ENCODE results near the gene POLR2L. TPM values are rescaled to one million over a fixed set of nuclear protein-coding genes. Genes with fewer than 3 reads are reported as not detected.

Gene POLR2L
- total RNA-seq, 2 donors from 2014 or later: 33.5 to 83.4 TPM

- no peak for TF ChIP-seq POLR2A (IDR thresholded peaks at IDR 0.05)
- TF ChIP-seq CTCF (IDR thresholded peaks at IDR 0.05): no peak
- Histone ChIP-seq H3K27me3 (no peaks in the 10 kb centered on the region), H3K4me1 (peaks cover 12% of the 10 kb centered on the region), H3K9me3 (no peaks in the 10 kb centered on the region), H3K4me3 (no peak overlapping the region), H3K36me3 (replicated peaks in 1 of 2; ENCODE audit: insufficient read depth in 1 of 2, low read depth in 2 of 2) (no peaks in the 10 kb centered on the region), H3K27ac (no peak overlapping the region)
- 78 to 85% methylated on average over 18 to 25 of the region's 27 CpGs for WGBS, 2 donors
- DNase-seq: no peak
- no peak for ATAC-seq
- intact Hi-C loops (cut with DNase I): loop anchor here (5.0 kb wide), 1 partner anchor 179 kb away; the partner anchor contains the start of gene MUC6
These were observed 15.9 kb upstream of the POLR2L start for GRCh38 chr11:858053-858761.

GRCh38 chr11:856397-856796 is 14.1 kb upstream of the POLR2L start:
- intact Hi-C loops (cut with DNase I): loop anchor here (5.0 kb wide), 1 partner anchor 181 kb away; the partner anchor contains the start of gene MUC6
- no peak for DNase-seq
- WGBS, 2 donors: 98 to 100% methylated on average over 3 to 7 of the region's 8 CpGs

GRCh38 chr11:855796-856195 is 13.5 kb upstream of the POLR2L start:
- WGBS, 2 donors: 95% methylated on average over 11 of the region's 12 CpGs; no CpG with 5 or more reads in 1 of the 2 donors
- Histone ChIP-seq H3K27me3 (no peaks in the 10 kb centered on the region), H3K4me3 (no peak overlapping the region), H3K4me1 (peaks cover 14% of the 10 kb centered on the region), H3K36me3 (replicated peaks in 1 of 2; ENCODE audit: insufficient read depth in 1 of 2, low read depth in 2 of 2) (no peaks in the 10 kb centered on the region), H3K27ac (no peak overlapping the region), H3K9me3 (no peaks in the 10 kb centered on the region)
- TF ChIP-seq CTCF (IDR thresholded peaks at IDR 0.05) (no peak), POLR2A (IDR thresholded peaks at IDR 0.05) (no peak)
- intact Hi-C loops (cut with DNase I): loop anchor here (5.0 kb wide), 1 partner anchor 182 kb away; the partner anchor contains the start of gene MUC6
- ATAC-seq (no peak), DNase-seq (no peak)

More at GRCh38 chr11:856397-856796, 14.1 kb upstream of the POLR2L start:
- Histone ChIP-seq H3K4me3 (no peak overlapping the region), H3K4me1 (peaks cover 12% of the 10 kb centered on the region), H3K36me3 (replicated peaks in 1 of 2; ENCODE audit: insufficient read depth in 1 of 2, low read depth in 2 of 2) (no peaks in the 10 kb centered on the region), H3K27me3 (no peaks in the 10 kb centered on the region), H3K9me3 (no peaks in the 10 kb centered on the region), H3K27ac (no peak overlapping the region)
- TF ChIP-seq CTCF (IDR thresholded peaks at IDR 0.05) (no peak), POLR2A (IDR thresholded peaks at IDR 0.05) (no peak)
- no peak for ATAC-seq

- peaks cover 17% of the 10 kb centered on the region for H3K4me1 ChIP-seq
- WGBS, 2 donors: 86 to 97% methylated on average over 5 to 7 of the region's 7 CpGs
- ATAC-seq (no peak), DNase-seq (no peak)
- TF ChIP-seq POLR2A (IDR thresholded peaks at IDR 0.05): no peak
- TF ChIP-seq CTCF (IDR thresholded peaks at IDR 0.05): no peak
- H3K36me3 ChIP-seq (replicated peaks in 1 of 2; ENCODE audit: insufficient read depth in 1 of 2, low read depth in 2 of 2): no peaks in the 10 kb centered on the region
- H3K4me3 ChIP-seq: no peak overlapping the region
- H3K9me3 ChIP-seq: no peaks in the 10 kb centered on the region
- H3K27ac ChIP-seq: no peak overlapping the region
- intact Hi-C loops (cut with DNase I): loop anchor here (5.0 kb wide), 1 partner anchor 182 kb away; the partner anchor contains the start of gene MUC6
- H3K27me3 ChIP-seq: no peaks in the 10 kb centered on the region
These were observed 13.0 kb upstream of the POLR2L start for GRCh38 chr11:855330-855674.

Measured in body of pancreas (tissue), 4 donors.